ENCODE data around the gene TRIO.
"Not testable (repeated sequence)": the region's sequence is repeated elsewhere in the genome, so short reads cannot be mapped to it uniquely, and the experiment has no call there.

The TRIO gene

DNA sequence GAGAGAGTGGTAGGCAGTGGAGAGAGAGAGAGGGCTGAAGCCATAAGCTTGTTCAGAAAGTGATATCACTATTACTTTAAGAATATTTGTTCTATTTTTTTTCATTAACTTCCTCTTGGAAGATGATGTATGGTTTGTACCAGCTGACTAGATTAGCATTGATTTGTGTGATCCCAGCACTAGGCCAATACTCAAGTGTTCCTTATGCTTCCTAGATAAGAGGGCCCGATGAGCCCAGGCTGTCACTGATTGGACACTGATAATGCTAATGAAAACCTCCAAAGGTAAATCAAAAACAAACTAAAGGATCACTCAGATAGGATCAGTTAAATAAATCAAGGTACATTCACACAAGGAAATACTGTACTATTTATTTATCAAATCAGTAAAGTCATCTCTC lies 385.8 kb downstream of the TRIO start:
- DNase-seq = no peak

DNA sequence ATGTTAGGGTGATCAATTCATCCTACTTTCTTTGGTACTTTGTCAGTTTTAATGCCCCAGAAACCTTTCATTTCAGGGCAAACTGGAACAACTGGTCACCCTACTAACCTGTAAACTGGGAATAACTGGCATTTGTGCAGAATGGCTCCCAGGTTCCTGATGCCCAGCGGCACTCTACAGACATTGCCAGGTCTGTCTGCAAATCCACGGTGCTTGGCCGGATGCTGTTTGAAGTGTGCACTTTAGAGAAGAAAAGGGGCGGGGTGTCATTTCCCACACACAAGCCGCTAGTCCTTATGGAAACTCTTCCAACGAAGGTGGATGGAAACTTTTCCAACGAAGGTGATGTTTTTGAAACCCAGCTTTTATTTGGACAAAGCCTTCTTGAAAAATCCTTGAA lies 388.5 kb downstream of the TRIO start:
- DNase-seq = no peak

DNA sequence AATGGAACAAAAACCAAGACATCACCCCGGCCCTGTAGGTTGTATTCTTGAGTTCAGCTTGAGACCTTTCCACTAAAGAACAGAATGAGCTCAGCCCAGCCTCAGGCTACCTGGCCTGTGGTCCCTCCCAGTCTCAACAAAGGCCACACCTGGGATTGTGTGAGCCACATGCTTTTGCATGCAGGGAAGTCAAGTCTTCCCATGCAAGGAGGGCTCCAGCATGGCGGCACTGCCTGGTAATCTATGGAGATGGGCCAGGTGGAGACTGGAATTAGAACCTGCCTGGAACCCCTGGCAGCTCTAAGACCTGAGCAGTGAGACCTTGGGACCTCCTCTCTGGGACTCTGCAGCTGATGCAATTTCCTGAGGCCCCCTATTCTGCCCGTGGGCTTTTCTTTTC lies 389.0 kb downstream of the TRIO start:
- no peak for DNase-seq

DNA sequence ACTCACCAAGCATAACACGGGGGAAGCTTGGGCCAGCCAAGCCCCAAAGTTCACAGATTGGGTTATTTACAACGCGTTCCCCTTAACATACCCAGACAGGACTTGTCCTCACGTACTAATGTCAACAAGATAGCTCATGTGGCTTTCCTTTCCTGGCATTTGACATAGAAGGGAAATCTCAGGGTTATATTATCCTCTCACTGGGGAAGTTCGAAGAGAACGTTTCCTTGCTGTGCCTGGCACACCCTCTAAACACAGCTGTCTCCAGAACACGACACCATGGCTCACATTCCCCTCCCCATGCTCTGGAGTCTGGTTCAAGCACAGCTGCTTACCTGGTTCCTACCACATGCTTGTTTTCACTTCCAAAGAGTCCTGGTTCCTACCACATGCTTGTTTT lies 391.6 kb downstream of the TRIO start:
- no peak for DNase-seq

DNA sequence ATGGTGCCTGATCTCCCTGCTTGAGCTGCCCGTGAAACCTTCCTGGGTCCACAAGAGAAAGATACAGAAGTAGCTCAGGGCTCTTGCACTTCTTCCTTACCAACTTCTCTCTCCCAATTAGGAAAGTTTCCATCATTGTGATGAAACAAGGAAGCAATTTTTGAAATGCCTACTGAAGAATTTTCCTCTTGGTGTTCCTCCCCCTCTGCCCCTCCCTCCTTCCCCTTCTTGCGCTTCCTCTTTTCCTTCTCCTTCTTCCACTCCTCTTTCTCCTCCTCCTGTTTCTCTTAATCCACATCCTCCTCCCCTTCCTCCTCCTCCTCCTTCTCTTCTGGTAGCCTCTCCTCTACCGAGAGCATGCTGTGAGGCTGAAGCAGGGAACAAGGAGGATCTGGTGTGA lies 402.2 kb downstream of the TRIO start:
- no peak for DNase-seq

DNA sequence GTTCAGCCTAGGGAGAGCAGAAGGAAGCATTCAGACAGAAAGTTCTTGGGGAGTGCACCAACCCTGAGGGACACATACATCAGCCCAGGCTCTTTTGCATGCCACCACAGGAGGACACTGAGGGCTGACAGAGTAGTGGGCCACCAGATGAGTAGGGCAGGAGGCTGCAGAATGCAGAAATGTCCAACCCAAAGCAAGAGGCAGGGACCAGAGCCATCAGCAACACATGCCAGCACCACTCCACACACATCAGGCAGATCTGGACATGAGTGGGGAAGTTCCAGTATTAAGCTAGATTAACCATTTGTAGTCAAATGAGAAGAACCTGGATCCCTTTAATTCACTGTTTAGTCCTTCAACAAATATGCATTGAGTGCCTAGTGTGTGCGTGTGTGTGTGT lies 402.7 kb downstream of the TRIO start:
- no peak for DNase-seq

DNA sequence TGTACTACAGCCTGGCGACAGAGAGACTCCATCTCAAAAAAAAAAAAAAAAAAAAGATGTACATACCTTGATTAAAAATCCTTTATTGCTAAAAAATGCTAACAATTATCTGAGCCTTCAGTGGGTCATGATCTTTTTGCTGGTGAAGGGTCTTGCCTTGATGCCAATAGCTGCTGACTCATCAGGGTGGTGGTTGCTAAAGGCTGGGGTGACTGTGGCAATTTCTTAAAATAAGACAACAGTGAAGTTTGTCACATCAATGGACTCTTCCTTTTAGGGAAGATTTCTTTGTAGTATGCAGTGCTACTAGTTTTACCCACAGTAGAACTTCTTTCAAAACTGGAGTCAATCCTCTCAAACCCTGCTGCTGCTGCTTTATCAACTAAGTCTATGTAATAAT lies 404.5 kb downstream of the TRIO start:
- no peak for DNase-seq

DNA sequence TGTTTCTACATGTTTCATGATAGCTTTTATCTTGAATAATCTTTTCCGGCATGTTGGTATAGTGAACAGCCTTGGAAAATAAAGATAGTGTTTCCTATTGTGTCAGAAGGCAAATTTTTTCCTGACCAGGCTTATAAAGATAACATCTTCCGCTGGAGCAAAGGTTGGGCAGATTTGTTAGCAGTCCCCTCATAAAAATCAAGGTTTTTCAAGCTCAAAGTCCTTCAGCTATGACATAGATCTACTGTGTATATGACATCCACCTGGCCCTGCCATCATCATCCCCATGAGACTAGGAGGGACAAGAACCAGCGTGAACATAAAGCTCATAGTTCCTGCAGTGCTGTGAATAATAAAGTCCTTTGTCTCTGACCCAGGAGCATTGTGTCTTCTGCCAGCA lies 408.1 kb downstream of the TRIO start:
- no peak for DNase-seq

DNA sequence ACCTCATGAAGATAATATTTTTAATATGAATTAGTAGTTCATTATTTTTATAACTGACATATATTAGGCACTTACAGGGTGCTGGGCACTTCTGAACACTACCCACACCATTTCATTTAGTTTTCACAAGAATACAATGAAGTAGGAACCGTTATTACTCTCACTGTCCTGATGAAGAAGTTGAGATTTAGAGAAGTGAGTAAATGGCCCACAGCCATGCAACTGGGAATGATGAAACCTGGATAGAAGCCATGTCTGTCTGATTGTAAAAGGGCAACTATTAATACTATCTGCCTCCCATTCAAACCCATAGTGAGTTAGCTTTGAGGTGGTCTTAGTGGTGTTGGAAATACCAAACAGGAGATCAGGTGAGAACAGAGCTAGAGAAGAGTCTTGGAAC lies 408.9 kb downstream of the TRIO start:
- no peak for DNase-seq

DNA sequence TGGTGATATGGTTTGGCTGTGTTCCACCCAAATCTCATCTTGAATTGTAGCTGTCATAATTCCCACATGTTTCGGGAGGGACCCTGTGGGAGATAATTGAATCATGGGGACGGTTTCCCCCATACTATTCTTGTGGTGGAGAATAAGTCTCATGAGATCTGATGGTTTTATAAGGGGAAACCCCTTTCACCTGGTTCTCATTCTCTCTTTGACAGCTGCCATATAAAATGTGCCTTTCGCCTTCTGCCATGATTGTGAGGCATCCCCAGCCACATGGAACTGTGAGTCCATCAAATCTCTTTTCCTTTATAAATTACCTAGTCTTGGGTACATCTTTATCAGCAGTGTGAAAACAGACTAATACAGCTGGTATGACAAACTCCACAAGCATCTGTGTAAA lies 411.1 kb downstream of the TRIO start:
- not testable (repeated sequence) for DNase-seq

DNA sequence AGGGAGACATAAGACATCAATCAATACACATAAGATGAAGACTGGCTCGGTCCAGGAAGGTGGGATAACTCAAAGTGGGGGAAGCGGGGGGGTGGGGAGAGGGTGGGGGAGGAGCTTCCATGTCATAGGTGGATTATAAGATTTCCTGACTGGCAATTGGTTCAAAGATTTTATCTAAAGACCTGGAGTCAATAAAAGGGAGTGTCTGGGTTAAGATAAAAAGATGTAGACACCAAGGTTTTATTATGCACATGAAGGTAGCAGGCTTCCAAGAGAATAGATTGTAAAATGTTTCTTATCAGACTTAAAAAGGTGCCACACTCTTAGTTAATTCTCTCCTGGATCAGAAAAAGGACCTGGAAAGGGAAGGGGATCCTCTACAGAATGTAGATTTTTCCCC lies 412.9 kb downstream of the TRIO start:
- DNase-seq = no peak

DNA sequence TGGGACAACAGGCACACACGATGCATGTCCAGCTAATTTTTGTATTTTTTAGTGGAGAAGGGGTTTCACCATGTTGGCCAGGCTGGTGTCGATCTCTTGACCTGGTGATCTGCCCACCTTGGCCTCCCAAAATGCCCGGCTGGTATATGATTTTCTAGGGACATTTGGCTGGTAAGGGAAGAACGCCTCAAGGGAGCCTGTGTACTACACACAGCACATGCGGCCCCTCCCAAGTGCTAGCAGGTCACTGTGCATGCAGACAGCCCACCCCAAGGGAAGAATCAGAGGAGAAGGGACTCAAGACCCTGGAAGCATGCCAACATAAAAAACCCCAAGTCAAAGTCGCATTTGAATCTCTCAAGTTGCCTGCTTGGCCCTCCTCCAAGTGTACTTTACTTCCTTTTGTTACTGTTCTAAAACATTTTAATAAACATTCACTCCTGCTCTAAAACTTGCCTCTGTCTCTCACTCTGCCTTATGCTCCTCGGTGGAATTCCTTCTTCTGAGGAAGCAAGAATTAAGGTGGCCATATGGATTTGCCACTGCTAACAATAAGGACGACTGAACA lies 414.1 kb downstream of the TRIO start:
- DNase-seq = no peak

DNA sequence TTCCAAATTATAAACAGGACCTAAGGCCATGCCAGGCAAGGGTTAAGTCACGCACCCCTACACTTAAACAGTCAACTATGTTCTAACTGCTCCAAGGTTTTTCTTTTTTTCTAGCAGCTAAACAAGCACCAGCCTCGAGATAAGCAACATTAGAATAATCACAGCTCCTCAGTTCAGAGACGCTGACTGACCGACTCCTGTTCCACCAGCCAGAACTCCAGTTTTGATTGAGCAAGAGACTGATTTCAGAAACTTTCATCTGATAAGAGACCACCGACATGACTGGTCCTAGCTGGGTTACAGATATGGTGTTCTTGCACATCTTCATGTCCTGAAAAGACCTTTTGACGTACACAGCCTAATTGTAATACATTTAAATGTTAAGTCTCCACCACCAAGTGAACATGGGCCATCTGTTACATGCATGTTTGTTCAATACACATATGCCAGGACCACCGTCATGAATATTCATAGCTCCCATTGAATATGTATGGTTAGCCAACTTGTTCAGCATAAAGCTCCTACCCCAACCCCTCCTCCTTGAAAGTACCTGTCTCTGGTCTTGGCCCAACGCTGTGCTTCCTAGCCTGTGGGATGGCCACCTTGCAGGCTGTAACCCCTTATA lies 414.8 kb downstream of the TRIO start:
- DNase-seq = no peak
